Measurements from ENCODE around the gene PEAK1. TPM values are rescaled to one million over a fixed set of nuclear protein-coding genes. Genes with fewer than 3 reads are reported as not detected.

The PEAK1 gene
- total and polyA plus RNA-seq, 3 donors from 2014 or later: 33.2 to 130 (median 107) TPM

- Histone ChIP-seq H3K27me3 (no peaks in the 10 kb centered on the region), H3K9me3 (no peaks in the 10 kb centered on the region), H3K27ac (no peak overlapping the region), H3K4me3 (no peak overlapping the region), H3K4me1 (no peaks in the 10 kb centered on the region), H3K36me3 (ENCODE audit: low read depth, missing control alignments) (no peaks in the 10 kb centered on the region)
- WGBS, 2 donors: 32 to 45% methylated on average over 4 of the region's 4 CpGs
- no peak for DNase-seq
- intact Hi-C loops (cut with DNase I; ENCODE audit: low total_unique reads): no loop called here
- TF ChIP-seq CTCF (IDR thresholded peaks at IDR 0.05) (no peak), POLR2A (IDR thresholded peaks at IDR 0.05) (no peak)
These were observed 67.0 kb downstream of the PEAK1 start for GRCh38 chr15:77352887-77353286.

- Histone ChIP-seq H3K27ac (no peak overlapping the region), H3K27me3 (no peaks in the 10 kb centered on the region), H3K9me3 (no peaks in the 10 kb centered on the region), H3K4me1 (no peaks in the 10 kb centered on the region), H3K36me3 (ENCODE audit: low read depth, missing control alignments) (no peaks in the 10 kb centered on the region), H3K4me3 (no peak overlapping the region)
- 93 to 100% methylated on average over 1 of the region's 1 CpG for WGBS, 2 donors
- DNase-seq: no peak
- intact Hi-C loops (cut with DNase I; ENCODE audit: low total_unique reads): no loop called here
- TF ChIP-seq POLR2A (IDR thresholded peaks at IDR 0.05): no peak
- no peak for TF ChIP-seq CTCF (IDR thresholded peaks at IDR 0.05)
These were observed 69.1 kb downstream of the PEAK1 start for GRCh38 chr15:77350792-77351191.

- Histone ChIP-seq H3K9me3 (no peaks in the 10 kb centered on the region), H3K4me1 (no peaks in the 10 kb centered on the region), H3K4me3 (no peak overlapping the region), H3K36me3 (ENCODE audit: low read depth, missing control alignments) (no peaks in the 10 kb centered on the region), H3K27ac (no peak overlapping the region), H3K27me3 (no peaks in the 10 kb centered on the region)
- DNase-seq: no peak
- 61 to 73% methylated on average over 2 of the region's 2 CpGs for WGBS, 2 donors
- no peak for TF ChIP-seq POLR2A (IDR thresholded peaks at IDR 0.05)
- no peak for TF ChIP-seq CTCF (IDR thresholded peaks at IDR 0.05)
- intact Hi-C loops (cut with DNase I; ENCODE audit: low total_unique reads): no loop called here
These were observed 70.2 kb downstream of the PEAK1 start for GRCh38 chr15:77349666-77350065.

- no peak overlapping the region for H3K4me3 ChIP-seq
- H3K27me3 ChIP-seq: no peaks in the 10 kb centered on the region
- H3K9me3 ChIP-seq: no peaks in the 10 kb centered on the region
- no peak for TF ChIP-seq POLR2A (IDR thresholded peaks at IDR 0.05)
- TF ChIP-seq CTCF (IDR thresholded peaks at IDR 0.05): no peak
- DNase-seq: no peak
- 93 to 94% methylated on average over 4 of the region's 4 CpGs for WGBS, 2 donors
- no peaks in the 10 kb centered on the region for H3K36me3 ChIP-seq (ENCODE audit: low read depth, missing control alignments)
- no peak overlapping the region for H3K27ac ChIP-seq
- H3K4me1 ChIP-seq: no peaks in the 10 kb centered on the region
- intact Hi-C loops (cut with DNase I; ENCODE audit: low total_unique reads): no loop called here
These were observed 71.4 kb downstream of the PEAK1 start for GRCh38 chr15:77348511-77348910.

GRCh38 chr15:77347197-77347596 is 72.7 kb downstream of the PEAK1 start:
- intact Hi-C loops (cut with DNase I; ENCODE audit: low total_unique reads): no loop called here
- H3K4me1 ChIP-seq: no peaks in the 10 kb centered on the region

More at GRCh38 chr15:77347197-77347596, 72.7 kb downstream of the PEAK1 start:
- Histone ChIP-seq H3K27me3 (no peaks in the 10 kb centered on the region), H3K36me3 (ENCODE audit: low read depth, missing control alignments) (no peaks in the 10 kb centered on the region), H3K4me3 (no peak overlapping the region), H3K9me3 (no peaks in the 10 kb centered on the region), H3K27ac (no peak overlapping the region)
- no peak for DNase-seq
- no peak for TF ChIP-seq CTCF (IDR thresholded peaks at IDR 0.05)
- TF ChIP-seq POLR2A (IDR thresholded peaks at IDR 0.05): no peak
- WGBS, 2 donors: 59 to 69% methylated on average over 4 of the region's 4 CpGs
